Natural killer cell (primary cell): ENCODE data around the gene PROM1. TPM values are rescaled to one million over a fixed set of nuclear protein-coding genes. Genes with fewer than 3 reads are reported as not detected.

Source experiments
- ATAC-seq, 3 donors: fragments of 150-1000 bp in 2 of 3; fragments of 200-7000 bp in 1 of 3; cut with Tn5 transposase; 1 replicate in 1 of 3; 2 replicates in 2 of 3; pipeline ENCODE4 v1.10.0; 2021; ENCODE audit warnings: mild to moderate bottlenecking in 2 of 3, moderate library complexity in 2 of 3
- DNase-seq, 2 donors: peaks; one replicate each; pipeline versions ENCODE4 v3.0.0 to v3.0.0-alpha.2; 2013 to 2021; ENCODE audit warnings: mixed read lengths in 1 of 2
- H3K27ac ChIP-seq: one replicate; pipeline ENCODE4 v1.5.1; 2013; ENCODE audit warnings: mild to moderate bottlenecking, low read length
- H3K27me3 ChIP-seq: one replicate; pipeline ENCODE4 v1.6.1; 2013; ENCODE audit warnings: low read length; ENCODE audit not compliant: control insufficient read depth, insufficient read depth
- H3K36me3 ChIP-seq: one replicate; pipeline ENCODE4 v1.6.1; 2013; ENCODE audit warnings: low read length; ENCODE audit not compliant: control insufficient read depth, insufficient read depth
- H3K4me1 ChIP-seq: one replicate; pipeline ENCODE4 v1.6.1; 2013; ENCODE audit warnings: low read length; ENCODE audit not compliant: control insufficient read depth, insufficient read depth
- H3K4me3 ChIP-seq: one replicate; pipeline ENCODE4 v1.5.1; 2013; ENCODE audit warnings: low read length
- H3K9me3 ChIP-seq: one replicate; pipeline ENCODE4 v1.6.1; 2013; ENCODE audit warnings: low read length; ENCODE audit not compliant: control insufficient read depth, insufficient read depth
- H3K27ac Mint-ChIP-seq, 2 donors: one replicate each; pipeline ENCODE4 v1.8.0; 2022; ENCODE audit warnings: mild to moderate bottlenecking in 2 of 2, mixed read lengths in 2 of 2, moderate library complexity in 1 of 2
- H3K27me3 Mint-ChIP-seq, 2 donors: one replicate each; pipeline ENCODE4 v1.8.0; 2022; ENCODE audit warnings: low read depth in 2 of 2, mixed read lengths in 2 of 2
- H3K36me3 Mint-ChIP-seq: one replicate; pipeline ENCODE4 v1.8.0; 2022; ENCODE audit warnings: mixed read lengths
- H3K4me1 Mint-ChIP-seq, 2 donors: one replicate each; pipeline ENCODE4 v1.8.0; 2022; ENCODE audit warnings: mixed read lengths in 2 of 2
- H3K4me3 Mint-ChIP-seq: one replicate; pipeline ENCODE4 v1.8.0; 2022; ENCODE audit warnings: mild to moderate bottlenecking, moderate library complexity, mixed read lengths
- H3K9me3 Mint-ChIP-seq, 2 donors: one replicate each; pipeline ENCODE4 v1.8.0; 2022; ENCODE audit warnings: mixed read lengths in 2 of 2
- CTCF ChIP-seq: fragments of 200-600 bp; IDR thresholded peaks from one replicate; pipeline ENCODE4 v1.8.0; 2022; ENCODE audit warnings: antibody characterized with exemption
- WGBS: methylation state at CpG from one replicate; pipeline ENCODE4 v1.1.7; 2013; ENCODE audit warnings: missing lambda C conversion rate; ENCODE audit not compliant: insufficient coverage; 5-methylcytosine and 5-hydroxymethylcytosine counted together
- intact Hi-C: fragments of 100-400 bp; cut with micrococcal nuclease; formaldehyde crosslinking; loops from one replicate; pipeline ENCODE4 v1.14.2; 2022
- total RNA-seq, 4 donors: library from RNA; stranded (reverse); fragments of 120-200 nt in 1 of 4; gene quantifications; one replicate each; pipeline versions ENCODE4 v1.2.3 to v1.2.4, GENCODE V29; 2013 to 2022

Gene PROM1
- total RNA-seq, 3 donors from 2014 or later (not counting 1 experiment from before 2014, with no cell fraction given) = not detected

- Histone ChIP-seq H3K27ac (no peak overlapping the region), H3K36me3 (no peaks in the 10 kb centered on the region), H3K4me1 (no peaks in the 10 kb centered on the region), H3K27me3 (no peaks in the 10 kb centered on the region), H3K4me3 (no peak overlapping the region), H3K9me3 (no peaks in the 10 kb centered on the region)
- H3K4me3 Mint-ChIP-seq = no peak overlapping the region
- H3K27ac Mint-ChIP-seq = no peak overlapping the region
- intact Hi-C loops = no loop called here
- peaks cover 0 to 7% of the 10 kb centered on the region in 2 donors for H3K27me3 Mint-ChIP-seq
- H3K4me1 Mint-ChIP-seq = peaks cover 0 to 8% of the 10 kb centered on the region in 2 donors
- no peak for TF ChIP-seq CTCF
- DNase-seq (no peak), ATAC-seq (peak in 1 of 3 donors; percentile 30)
- no peaks in the 10 kb centered on the region for H3K9me3 Mint-ChIP-seq
- WGBS = 74% methylated on average over 7 of the region's 8 CpGs
- no peaks in the 10 kb centered on the region for H3K36me3 Mint-ChIP-seq
Measured at GRCh38 chr4:15938182-15938581, 145.6 kb downstream of the PROM1 start.

GRCh38 chr4:15936495-15936894 is 147.3 kb downstream of the PROM1 start:
- Mint-ChIP-seq H3K4me1 (peaks cover 0 to 8% of the 10 kb centered on the region in 2 donors), H3K9me3 (no peaks in the 10 kb centered on the region), H3K36me3 (no peaks in the 10 kb centered on the region), H3K4me3 (no peak overlapping the region), H3K27me3 (peaks cover 7% of the 10 kb centered on the region in 2 donors), H3K27ac (no peak overlapping the region)
- Histone ChIP-seq H3K9me3 (no peaks in the 10 kb centered on the region), H3K27me3 (no peaks in the 10 kb centered on the region), H3K4me1 (no peaks in the 10 kb centered on the region), H3K4me3 (no peak overlapping the region), H3K36me3 (no peaks in the 10 kb centered on the region), H3K27ac (no peak overlapping the region)
- DNase-seq (no peak), ATAC-seq (no peak)
- WGBS = 70% methylated on average over 4 of the region's 4 CpGs
- intact Hi-C loops = no loop called here
- no peak for TF ChIP-seq CTCF

- Histone ChIP-seq H3K4me3 (no peak overlapping the region), H3K9me3 (no peaks in the 10 kb centered on the region), H3K27ac (no peak overlapping the region), H3K36me3 (no peaks in the 10 kb centered on the region), H3K4me1 (no peaks in the 10 kb centered on the region), H3K27me3 (no peaks in the 10 kb centered on the region)
- no peaks in the 10 kb centered on the region for H3K9me3 Mint-ChIP-seq
- H3K27me3 Mint-ChIP-seq = peaks cover 7 to 14% of the 10 kb centered on the region in 2 donors
- H3K4me1 Mint-ChIP-seq = peaks cover 0 to 8% of the 10 kb centered on the region in 2 donors
- intact Hi-C loops = no loop called here
- 93% methylated on average over 10 of the region's 10 CpGs for WGBS
- no peak overlapping the region for H3K27ac Mint-ChIP-seq
- no peak for DNase-seq
- H3K4me3 Mint-ChIP-seq = no peak overlapping the region
- ATAC-seq = no peak
- TF ChIP-seq CTCF = no peak
- no peaks in the 10 kb centered on the region for H3K36me3 Mint-ChIP-seq
Measured at GRCh38 chr4:15935504-15936402, 148.1 kb downstream of the PROM1 start.
